Transverse colon (tissue), 3 donors: ENCODE data around the gene GZMM.

Source experiments
- CTCF ChIP-seq, 5 experiments: fragments of 200-600 bp in 3 of 5; fragments of 450-650 bp in 2 of 5; sonication (generic) in 3 of 5; IDR thresholded peaks; 1 replicate in 2 of 5; 2 replicates in 3 of 5; pipeline ENCODE4 v1.5.1; 2016 to 2017; ENCODE audit warnings: antibody characterized with exemption in 5 of 5, inconsistent platforms in 3 of 5, mild to moderate bottlenecking in 2 of 5, moderate library complexity in 1 of 5
- EP300 ChIP-seq: sonication (generic); formaldehyde crosslinking; IDR thresholded peaks from one replicate; pipeline ENCODE4 v1.6.1; 2017; ENCODE audit warnings: antibody characterized with exemption, low read depth

- no peak for TF ChIP-seq CTCF (IDR thresholded peaks at IDR 0.05)
- TF ChIP-seq EP300 = no peak
Measured at GRCh38 chr19:591099-591958, 47.5 kb downstream of the GZMM start.
